ENCODE data around the gene ENOX1.
"Not testable (repeated sequence)": the region's sequence is repeated elsewhere in the genome, so short reads cannot be mapped to it uniquely, and the experiment has no call there.

The ENOX1 gene

GRCh38 chr13:43374621-43375020, 412.2 kb downstream of the ENOX1 start:
- no peak for FAIRE-seq

- no peak for FAIRE-seq
Observed at GRCh38 chr13:43373400-43373799, 413.4 kb downstream of the ENOX1 start.

GRCh38 chr13:43370842-43371241, 415.9 kb downstream of the ENOX1 start:
- FAIRE-seq = no peak

DNA sequence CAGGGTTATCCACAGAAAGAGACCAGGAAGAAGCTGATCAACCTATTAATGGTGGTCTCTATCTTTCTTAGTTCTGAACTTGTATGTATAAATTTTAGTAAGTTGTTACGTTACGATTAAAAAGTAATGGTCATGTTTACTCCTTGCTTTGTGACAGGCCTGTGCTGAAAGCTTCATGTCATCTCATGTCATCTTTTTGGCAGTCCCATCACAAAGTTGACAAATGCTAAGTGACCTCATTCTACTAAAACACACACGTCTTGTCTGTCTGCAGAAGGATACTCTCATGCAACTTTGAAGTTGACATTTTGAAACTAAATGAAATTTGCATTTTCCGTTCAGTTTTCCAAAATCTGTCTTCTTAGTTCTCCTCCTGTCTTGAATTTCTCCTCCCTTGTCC, 417.5 kb downstream of the ENOX1 start:
- FAIRE-seq = no peak

DNA sequence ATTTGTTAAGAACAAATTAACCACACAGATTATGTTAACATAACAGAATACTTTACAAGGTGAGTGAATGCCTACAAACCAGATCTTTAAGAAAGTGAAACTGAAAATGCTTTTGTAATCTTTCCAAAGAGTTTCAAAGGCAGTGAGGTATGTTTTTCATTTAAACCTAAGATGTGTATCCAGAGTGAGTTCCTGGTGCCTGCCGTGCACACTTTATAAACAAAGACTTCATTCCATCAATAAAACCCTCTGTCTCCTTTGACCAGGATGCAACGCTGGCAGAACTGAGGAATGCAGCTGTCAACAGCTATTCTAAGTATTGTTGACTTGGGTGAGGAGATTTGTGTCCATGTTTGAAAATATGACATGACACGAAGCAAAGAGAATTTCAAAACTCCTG, 418.8 kb downstream of the ENOX1 start:
- FAIRE-seq = no peak

- FAIRE-seq = no peak
Observed at GRCh38 chr13:43365039-43365344, 421.8 kb downstream of the ENOX1 start.

DNA sequence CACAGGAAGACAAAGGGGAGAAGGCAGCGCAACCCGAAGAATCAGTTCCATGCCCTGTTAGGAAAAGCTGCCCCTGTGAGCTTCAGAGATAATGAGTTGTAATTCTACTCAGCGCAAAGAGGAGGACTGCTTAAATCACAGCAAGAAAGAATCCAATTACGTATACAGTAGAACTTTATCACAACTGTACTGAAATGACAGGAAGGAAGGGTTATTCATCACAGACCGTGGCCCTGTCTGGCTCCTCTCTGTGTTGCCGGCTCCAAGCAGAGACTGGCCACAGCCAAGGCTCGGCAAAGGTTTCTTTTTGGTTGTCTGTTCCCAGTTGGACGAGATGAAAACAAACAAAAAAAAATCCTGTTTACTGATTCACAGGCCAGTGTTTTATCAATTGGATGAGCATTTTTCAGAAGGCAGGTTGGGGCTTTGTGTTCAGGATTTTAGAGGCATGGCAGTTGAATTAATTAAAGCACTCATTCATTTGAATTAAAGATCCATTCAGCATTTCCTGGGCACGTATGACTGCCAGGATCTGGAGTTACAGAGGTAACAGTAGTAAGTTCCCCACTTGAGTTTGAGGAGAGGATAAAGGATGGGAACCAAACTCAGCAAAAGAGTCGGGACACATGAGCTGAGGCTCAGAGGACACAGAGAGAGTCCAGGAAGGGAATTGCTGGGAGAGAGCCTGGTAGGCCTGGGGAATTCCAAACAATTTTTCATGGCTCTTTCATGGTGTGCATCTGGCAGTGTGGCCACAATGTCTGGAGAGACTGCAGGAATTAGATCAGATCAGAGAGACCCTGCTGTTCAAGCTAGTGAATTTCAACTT, 422.3 kb downstream of the ENOX1 start:
- FAIRE-seq = no peak

GRCh38 chr13:43363156-43363953, 423.4 kb downstream of the ENOX1 start:
- no peak for FAIRE-seq

GRCh38 chr13:43362556-43362955, 424.2 kb downstream of the ENOX1 start:
- no peak for FAIRE-seq

DNA sequence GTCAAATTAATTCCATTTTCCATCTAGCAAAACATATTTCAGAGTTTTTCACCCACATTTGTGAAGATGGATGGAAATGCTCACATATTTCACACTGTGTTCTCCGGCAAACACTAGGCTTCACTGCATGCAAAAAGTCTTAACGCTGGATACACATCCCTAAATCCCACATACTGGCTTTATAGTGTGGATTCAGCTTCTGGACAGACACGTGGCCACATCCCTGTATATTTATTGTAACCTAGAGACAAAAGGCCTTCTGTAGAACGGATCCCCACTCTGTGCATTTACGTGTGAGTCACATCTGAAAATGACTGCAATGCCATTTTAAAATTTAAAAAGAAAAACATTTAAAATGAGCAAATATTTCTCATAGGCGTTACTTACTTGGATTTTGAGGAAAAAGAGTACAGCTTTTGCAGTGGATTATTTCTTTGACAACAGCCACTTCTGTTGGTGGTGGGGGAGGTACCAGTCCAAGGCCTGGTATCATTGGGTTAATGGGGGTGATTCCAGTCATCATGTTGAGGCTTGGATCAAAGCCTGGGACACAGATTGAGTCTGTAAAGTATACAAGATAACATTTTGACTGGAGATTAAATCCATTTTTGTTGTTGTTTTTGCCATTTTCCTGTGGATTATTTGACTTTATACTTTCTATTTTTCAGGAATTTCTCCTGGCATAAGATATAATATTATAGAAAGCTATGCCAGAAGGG, 425.7 kb downstream of the ENOX1 start:
- no peak for FAIRE-seq

- FAIRE-seq = no peak
Observed at GRCh38 chr13:43360171-43360570, 426.6 kb downstream of the ENOX1 start.

DNA sequence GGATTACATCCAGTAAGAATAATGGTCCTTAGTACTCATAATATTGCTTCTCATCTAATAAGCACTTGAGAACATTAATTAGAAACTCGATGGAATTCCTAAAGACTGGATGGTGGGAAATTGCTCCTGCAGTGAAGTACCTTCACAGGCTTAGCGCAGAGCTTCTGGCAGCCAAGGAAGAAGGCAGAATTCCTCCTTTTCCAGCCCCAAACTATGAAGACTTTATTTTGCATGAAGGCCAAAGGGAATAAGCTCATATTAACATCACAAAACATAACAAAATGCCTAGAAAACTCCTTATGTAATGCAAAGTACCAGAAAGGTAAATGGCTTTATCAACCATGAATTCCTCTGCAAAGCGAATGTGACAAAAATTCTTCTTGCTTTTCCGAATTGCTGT, 427.2 kb downstream of the ENOX1 start:
- no peak for FAIRE-seq

DNA sequence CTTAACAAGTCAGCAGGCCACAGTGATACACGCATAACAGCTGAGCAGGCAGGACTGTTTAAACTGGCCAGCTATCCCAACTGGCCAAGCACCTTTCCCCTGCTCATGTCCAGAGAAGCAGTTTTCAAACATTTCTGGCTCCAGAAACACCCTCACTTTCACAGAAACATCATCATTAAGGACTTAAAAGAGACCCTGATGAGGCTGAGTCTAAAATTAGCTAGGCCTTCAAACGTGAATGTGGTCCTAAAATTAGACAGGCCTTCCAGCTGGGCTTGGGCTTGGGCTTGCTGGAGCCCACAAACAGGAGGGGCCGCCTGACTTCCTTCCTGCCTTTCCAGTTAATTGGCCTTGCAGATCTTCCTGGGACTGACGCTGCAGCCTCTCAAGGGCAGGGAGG, 429.2 kb downstream of the ENOX1 start:
- no peak for FAIRE-seq

- FAIRE-seq = no peak
Observed at GRCh38 chr13:43356567-43356966, 430.2 kb downstream of the ENOX1 start.

DNA sequence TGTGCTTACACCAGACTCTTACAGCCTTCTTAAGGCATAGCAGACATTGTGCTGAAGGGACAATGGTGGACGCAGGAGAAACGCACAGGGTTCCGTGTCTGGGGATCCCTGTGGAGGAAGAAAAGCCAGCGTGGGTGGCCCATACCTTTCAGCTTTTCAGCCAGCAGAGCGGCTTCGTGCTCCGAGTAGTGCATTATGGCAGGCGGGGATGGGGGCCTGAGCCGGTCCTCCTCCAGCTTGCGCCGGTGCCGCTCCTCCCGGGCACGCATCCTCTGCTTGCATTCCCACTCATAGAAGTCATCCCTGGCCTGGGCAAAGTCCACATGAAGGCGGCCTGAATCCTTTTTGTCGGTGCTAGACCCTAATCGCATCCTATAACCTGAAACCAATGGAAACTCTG, 431.0 kb downstream of the ENOX1 start:
- FAIRE-seq = no peak

DNA sequence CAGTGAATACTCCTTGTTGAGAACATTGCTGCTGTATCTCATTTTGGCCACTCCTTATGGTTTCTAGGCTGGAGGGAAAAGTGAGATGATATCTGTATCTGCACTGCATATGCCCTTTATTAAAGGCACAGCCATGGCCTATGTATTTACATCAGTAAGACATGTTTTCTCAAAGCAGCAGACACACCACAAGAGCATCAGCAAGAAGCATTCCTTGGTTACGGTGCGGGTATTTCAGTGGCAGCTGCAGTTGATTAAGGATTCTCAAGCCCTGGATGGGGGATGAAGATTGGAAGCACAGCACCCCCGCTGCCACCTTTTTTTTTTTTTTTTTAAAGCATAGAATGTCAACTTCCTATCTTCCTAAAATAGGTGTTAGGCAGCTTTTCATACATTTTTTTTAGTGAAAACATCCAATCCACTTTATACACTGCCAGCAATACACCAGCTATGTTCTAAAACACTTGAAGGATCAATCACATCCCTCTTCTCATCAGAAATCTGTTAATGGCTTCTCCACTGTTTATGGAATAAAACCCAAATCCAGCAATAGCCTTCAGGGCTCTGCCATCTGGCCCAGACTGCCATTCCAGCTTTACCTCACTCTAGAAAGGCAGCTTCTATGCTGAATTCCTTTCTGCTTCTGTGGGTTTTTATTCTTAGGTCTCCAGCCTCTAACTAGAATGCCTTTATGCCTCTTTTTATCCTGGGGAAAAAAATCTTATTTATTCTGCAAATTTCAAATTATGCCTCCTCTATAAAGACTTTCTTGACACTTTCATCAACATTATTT, 432.4 kb downstream of the ENOX1 start:
- no peak for FAIRE-seq

- FAIRE-seq = no peak
Observed at GRCh38 chr13:43353631-43354030, 433.1 kb downstream of the ENOX1 start.

DNA sequence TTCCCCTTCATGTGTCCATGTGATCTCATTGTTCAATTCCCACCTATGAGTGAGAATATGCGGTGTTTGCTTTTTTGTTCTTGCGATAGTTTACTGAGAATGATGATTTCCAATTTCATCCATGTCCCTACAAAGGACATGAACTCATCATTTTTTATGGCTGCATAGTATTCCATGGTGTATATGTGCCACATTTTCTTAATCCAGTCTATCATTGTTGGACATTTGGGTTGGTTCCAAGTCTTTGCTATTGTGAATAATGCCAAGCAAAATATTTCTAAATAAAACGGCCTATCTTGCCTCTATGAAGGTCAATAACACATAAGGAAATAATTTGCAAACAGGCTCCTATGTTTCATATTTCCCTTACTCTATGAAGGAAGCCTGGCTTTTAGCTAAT, 435.2 kb downstream of the ENOX1 start:
- FAIRE-seq = not testable (repeated sequence)

- no peak for FAIRE-seq
Observed at GRCh38 chr13:43348397-43348796, 438.4 kb downstream of the ENOX1 start.

GRCh38 chr13:43347877-43348276, 438.9 kb downstream of the ENOX1 start:
- no peak for FAIRE-seq

DNA sequence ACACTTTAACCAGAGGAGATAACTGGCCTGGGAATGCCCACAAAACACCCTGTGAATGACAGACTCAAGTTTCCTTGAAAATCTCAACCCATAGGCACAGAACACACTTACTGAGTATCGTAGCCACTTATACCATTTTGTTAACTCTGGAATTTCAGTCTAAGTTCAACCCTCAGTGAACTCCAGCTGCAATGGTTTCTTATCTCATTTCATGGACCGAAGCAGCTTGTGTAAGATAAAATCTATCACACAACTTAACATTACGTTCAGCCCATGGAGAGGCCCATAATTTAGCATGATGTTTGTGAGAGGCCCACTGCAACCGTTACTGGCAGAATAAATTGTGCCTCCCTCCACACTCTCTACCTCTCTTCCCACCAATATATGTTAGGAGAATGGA, 440.3 kb downstream of the ENOX1 start:
- no peak for FAIRE-seq

GRCh38 chr13:43343645-43344044, 443.1 kb downstream of the ENOX1 start:
- no peak for FAIRE-seq
